Astrocyte of the cerebellum (primary cell): ENCODE results near the gene HDAC4.

Source experiments
- DNase-seq: peaks from one replicate; pipeline ENCODE4 v3.0.0-alpha.2; 2011; ENCODE audit warnings: low read depth
- H3K4me3 ChIP-seq: 2 replicates; pipeline ENCODE4 v1.5.1; 2011; ENCODE audit warnings: mild to moderate bottlenecking, low read depth, low read length, moderate library complexity
- in situ Hi-C: cut with HindIII; loops from 2 replicates; pipeline ENCODE4 v1.10.0; 2017; ENCODE audit warnings: low sequenced_read_pairs
- TF ChIP-seq, protein P1 (sequence below): IDR thresholded peaks from 2 replicates; pipeline ENCODE4 v1.5.1; 2012; ENCODE audit warnings: low read length, low read depth, moderate library complexity, mild to moderate bottlenecking; ENCODE audit errors: missing control alignments

Gene HDAC4

DNA sequence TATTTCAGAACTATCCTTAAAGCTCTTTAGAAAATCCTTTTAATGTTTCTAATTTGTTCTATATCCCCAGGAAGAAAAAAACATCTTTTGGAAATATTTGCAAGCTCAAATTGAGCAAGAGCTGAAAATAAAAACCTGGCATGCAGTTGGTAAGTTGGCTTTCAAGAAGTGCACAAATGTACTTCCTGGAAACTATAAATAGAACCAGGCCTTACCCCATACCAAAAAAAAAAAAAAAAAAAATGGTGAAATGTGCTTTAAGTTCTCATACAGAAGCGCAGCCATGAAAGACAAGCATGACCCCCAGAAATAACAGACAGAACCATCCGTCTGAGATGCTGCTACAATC, 178.5 kb downstream of the HDAC4 start:
- DNase-seq: no peak
- H3K4me3 ChIP-seq: no peak overlapping the region
- TF ChIP-seq, protein P1, sequence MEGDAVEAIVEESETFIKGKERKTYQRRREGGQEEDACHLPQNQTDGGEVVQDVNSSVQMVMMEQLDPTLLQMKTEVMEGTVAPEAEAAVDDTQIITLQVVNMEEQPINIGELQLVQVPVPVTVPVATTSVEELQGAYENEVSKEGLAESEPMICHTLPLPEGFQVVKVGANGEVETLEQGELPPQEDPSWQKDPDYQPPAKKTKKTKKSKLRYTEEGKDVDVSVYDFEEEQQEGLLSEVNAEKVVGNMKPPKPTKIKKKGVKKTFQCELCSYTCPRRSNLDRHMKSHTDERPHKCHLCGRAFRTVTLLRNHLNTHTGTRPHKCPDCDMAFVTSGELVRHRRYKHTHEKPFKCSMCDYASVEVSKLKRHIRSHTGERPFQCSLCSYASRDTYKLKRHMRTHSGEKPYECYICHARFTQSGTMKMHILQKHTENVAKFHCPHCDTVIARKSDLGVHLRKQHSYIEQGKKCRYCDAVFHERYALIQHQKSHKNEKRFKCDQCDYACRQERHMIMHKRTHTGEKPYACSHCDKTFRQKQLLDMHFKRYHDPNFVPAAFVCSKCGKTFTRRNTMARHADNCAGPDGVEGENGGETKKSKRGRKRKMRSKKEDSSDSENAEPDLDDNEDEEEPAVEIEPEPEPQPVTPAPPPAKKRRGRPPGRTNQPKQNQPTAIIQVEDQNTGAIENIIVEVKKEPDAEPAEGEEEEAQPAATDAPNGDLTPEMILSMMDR: no peak
- in situ Hi-C loops: no loop called here

DNA sequence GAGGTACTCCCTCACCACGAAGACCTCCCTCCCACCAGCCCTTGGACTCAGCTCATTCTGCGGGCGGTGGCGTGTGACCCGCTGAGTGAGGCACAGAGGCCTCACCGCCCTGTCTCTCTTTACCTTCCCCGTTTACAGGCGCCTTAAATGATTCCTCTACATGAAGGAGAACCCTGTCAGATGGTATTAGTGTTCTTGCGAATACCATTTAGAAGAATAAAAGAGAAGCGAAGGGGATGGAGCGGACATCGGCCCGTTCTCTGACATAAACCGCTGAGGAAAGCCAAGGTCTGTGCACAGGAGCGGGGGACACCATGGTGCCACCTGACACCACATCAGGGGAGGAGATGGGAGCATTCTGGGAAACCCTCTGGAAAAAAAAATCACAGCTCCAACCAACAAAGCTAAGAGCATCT, 179.8 kb downstream of the HDAC4 start:
- H3K4me3 ChIP-seq: no peak overlapping the region
- TF ChIP-seq, protein P1: no peak
- in situ Hi-C loops: no loop called here
- no peak for DNase-seq

DNA sequence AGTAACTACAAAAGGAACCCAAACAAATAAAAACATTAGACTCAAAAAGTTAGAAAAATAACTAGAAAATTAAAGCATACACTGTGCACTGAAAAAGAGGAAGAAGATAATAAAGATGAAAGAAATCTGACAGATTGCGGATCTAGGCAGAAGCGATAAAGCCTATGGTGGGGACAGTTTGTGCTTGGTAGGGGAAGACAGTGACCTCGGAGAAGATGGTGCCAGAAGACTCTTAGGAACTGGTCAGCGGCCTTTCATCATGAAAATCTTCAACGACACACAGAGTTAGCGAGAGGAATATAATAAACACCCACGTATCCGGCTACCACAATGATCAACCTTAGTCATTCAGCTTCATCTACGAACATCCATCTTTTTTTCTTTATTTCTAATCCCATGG, 180.5 kb downstream of the HDAC4 start:
- H3K4me3 ChIP-seq: no peak overlapping the region
- in situ Hi-C loops: no loop called here
- no peak for DNase-seq
- TF ChIP-seq, protein P1: no peak

DNA sequence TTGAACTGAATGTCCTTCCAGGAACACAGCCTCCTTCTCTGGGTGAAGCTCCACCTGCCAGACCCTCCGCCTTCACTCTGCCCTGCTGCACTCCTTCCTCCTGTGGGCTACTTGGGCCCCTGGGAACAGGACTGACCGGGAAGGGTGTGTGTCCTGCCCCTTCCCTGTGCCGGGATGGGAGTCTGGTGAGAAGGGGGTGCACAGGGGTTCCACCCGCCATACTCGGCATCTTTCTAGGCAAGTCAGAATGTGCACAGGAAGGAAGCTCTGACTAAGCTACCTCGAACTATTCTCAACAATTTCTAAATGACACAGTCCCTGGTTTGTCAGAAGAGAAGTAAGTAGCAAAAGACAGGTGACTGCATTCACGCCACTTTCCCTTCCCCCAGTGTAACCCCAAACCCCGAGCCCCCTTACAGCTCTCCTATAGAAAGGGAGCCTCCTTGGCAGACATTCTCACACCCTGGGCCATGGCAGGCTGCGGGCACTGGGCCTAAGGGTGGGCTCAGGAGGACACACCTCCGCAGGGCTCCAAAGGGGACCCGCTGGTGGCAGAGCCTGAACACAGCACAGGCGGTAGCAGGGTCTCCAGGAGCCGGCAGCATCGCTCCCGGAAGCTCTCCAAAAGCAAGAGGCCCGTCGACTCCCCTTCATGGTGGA, 184.1 kb downstream of the HDAC4 start:
- in situ Hi-C loops: no loop called here
- TF ChIP-seq, protein P1: no peak
- no peak overlapping the region for H3K4me3 ChIP-seq
- DNase-seq: no peak

DNA sequence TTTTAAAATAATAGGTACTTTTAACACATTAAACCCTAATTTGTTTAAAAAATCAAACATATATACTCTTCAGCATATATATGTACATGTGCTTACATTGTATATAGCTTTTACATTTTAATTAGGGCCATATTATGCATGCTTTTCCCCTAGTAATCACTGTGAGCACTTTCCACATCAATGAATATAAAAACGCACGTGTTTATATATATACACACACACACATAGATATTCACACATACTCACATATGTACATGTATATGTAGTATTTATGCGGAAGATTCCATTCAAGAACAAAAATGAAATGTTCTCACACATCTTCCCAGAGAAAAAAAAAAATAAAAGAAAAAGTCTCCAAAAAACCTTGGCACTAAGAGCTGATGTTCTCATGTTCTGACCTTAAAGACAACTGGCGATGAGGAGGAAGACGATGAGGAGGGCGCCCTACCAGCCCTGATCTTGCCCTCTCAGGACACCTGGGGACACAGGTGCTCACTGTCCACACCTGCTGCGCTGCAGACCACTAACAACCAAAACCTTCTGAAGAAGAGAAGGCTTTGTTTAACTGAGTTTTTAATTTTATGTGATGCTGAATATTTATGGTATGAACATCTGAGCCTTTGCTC, 184.7 kb downstream of the HDAC4 start:
- H3K4me3 ChIP-seq: no peak overlapping the region
- in situ Hi-C loops: no loop called here
- TF ChIP-seq, protein P1: no peak
- no peak for DNase-seq

DNA sequence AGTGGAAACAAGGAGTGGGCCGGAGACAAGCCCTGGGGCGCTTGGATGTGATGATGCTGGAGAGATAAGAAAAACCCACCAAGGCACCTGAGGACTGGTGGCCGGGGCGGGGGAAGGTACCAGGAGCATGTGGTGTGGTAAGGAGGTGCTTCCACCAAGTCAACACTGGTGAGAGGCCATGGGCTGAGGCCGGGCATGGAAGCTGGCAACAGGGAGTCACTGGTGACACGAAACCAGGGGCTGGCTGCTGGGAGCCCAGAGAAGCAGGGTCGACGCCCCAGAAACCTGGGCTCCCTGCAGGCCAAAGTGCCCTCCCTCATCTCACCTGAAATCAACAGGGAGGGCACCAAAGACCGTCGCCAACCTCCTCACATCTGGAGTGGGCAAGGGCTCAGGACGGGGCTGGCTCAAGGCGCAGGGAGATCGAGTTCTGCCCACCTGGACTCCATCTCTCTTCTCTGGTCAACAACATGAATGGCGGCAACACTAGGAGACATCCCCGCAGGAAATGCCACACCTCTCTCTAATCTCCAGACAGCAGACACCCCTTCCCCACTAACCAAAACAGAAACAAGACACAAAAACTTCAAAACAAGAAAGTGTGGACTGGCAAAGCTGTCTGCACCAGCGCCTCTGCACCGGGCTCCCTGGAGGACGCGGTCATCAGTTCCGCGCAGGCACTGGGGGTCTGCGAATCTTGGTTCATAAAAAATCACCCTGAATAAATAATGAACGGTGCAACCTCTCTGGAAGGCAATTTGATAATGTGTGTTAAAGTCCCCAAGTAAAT, 185.5 kb downstream of the HDAC4 start:
- no peak overlapping the region for H3K4me3 ChIP-seq
- in situ Hi-C loops: no loop called here
- no peak for DNase-seq
- TF ChIP-seq, protein P1: no peak
